Measurements from ENCODE around the gene C6orf118. TPM values are rescaled to one million over a fixed set of nuclear protein-coding genes. Genes with fewer than 3 reads are reported as not detected.

The C6orf118 gene
- total and polyA plus RNA-seq, 2 of the 13 experiments (the other 11 are each of a cell fraction or from before 2014, with no cell fraction given): not detected

DNA sequence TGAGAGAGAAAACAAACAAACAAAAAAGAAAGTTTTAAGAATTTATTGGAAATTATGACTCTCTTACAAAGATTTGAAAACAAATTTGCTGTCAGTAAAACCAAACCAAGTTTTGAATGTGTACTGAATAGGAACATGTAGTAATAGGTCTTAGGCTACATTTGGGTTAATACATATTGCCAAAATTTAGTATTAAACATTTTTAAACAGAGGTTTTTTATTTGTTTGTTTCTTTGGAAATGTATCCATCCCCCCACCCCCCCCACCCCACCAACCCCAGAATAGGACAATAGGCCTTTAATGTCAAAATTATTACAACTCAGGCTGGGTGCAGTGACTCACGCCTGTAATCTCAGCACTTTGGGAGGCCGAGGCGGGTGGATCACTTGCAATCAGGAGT, 2.5 kb downstream of the C6orf118 start:
- peaks cover 12% of the 10 kb centered on the region; the same call in 1 of the 2 replicates for H3K9me3 ChIP-seq (ENCODE audit: low read length)
- CTCF ChIA-PET (ENCODE audit: low intra/inter-chr PET ratio, low total read pairs): no interaction called here
- H3K4me3 ChIP-seq (replicated peaks in 1 of 3; ENCODE audit: insufficient read depth in 1 of 3, low read depth in 2 of 3, low read length in 3 of 3): no peak overlapping the region
- WGBS (ENCODE audit: low lambda C conversion rate): 17% methylated on average over 3 of the region's 3 CpGs
- in situ Hi-C loops (cut with HindIII; ENCODE audit: extremely low pct_ligation_motif_present, low pct_unique_long_range_greater_than_20kb) (no loop called here), intact Hi-C loops (cut with micrococcal nuclease; ENCODE audit: unreplicated experiment) (no loop called here)
- H3K27ac ChIP-seq (ENCODE audit: extremely low read length, insufficient read depth, low read length): no peak overlapping the region
- FAIRE-seq (no peak), ATAC-seq (no peak), DNase-seq (ENCODE audit: low spot score) (no peak)
- no peak for TF ChIP-seq ZBTB7A (CRISPR knock-in tag; IDR thresholded peaks at IDR 0.05)
- TF ChIP-seq HNRNPK (IDR thresholded peaks at IDR 0.05; ENCODE audit: low read depth, low read length, poor library complexity, severe bottlenecking): peak; percentile 91
- TF ChIP-seq RARG (CRISPR knock-in tag; IDR thresholded peaks at IDR 0.05; ENCODE audit: low read depth): no peak
- H4K20me1 ChIP-seq (ENCODE audit: insufficient read depth, low read length): no peaks in the 10 kb centered on the region
- BruUV-seq (replicated peaks): no TSS peak
- H3K36me3 ChIP-seq (replicated peaks in 1 of 2; ENCODE audit: control insufficient read depth in 1 of 2, insufficient read depth in 2 of 2, low read length in 2 of 2): no peaks in the 10 kb centered on the region
- POLR2A ChIA-PET: no interaction called here
- no peaks in the 10 kb centered on the region for H3K79me2 ChIP-seq (ENCODE audit: insufficient read depth, low read length)
- H3K4me1 ChIP-seq (ENCODE audit: insufficient read depth, low read length): no peaks in the 10 kb centered on the region
- H3K27me3 ChIP-seq (ENCODE audit: control insufficient read depth in 1 of 2, insufficient read depth in 2 of 2, low read length in 2 of 2): no peaks in the 10 kb centered on the region
- no peak overlapping the region for H2AFZ ChIP-seq (ENCODE audit: low read length)
- no peak overlapping the region for H3K4me2 ChIP-seq (ENCODE audit: low read depth, low read length)
- no peak overlapping the region for H3K9ac ChIP-seq (ENCODE audit: insufficient read depth, low read depth, low read length)

DNA sequence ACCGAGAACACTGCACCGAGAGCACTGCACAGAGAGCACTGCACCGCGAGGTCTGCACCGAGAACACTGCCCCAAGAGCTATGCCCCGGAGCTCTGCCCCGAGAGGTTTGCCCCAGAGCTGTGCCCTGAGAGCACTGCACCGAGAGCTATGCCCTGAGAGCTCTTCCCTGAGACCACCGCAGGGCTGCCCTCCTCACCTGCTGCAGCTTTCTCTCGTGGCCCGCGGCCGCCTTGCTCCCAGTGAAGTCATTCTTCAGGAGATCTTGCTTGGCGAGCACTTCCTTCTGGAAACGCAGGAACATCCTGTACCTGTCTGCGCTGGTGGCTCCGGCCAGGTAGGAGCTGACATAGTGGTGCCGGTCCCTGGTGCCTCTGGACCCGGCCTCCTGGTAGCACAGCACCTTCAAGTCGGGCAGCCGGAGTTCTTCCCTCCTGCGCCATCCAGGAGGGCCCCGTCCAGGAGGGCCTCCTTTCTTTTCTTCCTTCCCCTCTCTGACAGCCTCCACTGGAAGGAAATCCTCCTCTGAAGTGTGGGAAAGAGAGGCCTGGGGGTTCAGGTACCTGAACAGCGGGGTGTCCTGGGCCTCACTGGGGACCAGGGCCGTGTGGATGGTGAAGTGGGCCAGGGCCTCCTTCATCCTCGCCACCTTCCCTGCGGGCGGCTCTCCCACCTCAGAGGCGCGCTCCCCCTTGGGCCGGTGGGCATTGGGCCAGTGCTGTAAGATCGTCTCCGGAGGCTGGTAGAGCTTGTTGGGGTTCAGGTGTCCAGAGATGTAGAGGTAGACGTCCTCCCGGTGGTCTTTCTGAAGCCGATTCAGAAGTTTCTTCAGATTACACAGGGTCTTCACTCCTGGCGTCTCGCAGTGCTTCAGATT, 7.8 kb downstream of the C6orf118 start:
- Histone ChIP-seq H3K4me2 (ENCODE audit: low read depth, low read length) (no peak overlapping the region), H3K9ac (ENCODE audit: insufficient read depth, low read depth, low read length) (no peak overlapping the region), H3K27me3 (ENCODE audit: control insufficient read depth in 1 of 2, insufficient read depth in 2 of 2, low read length in 2 of 2) (no peaks in the 10 kb centered on the region), H3K36me3 (replicated peaks in 1 of 2; ENCODE audit: control insufficient read depth in 1 of 2, insufficient read depth in 2 of 2, low read length in 2 of 2) (no peaks in the 10 kb centered on the region), H3K27ac (ENCODE audit: extremely low read length, insufficient read depth, low read length) (no peak overlapping the region), H2AFZ (ENCODE audit: low read length) (no peak overlapping the region), H4K20me1 (ENCODE audit: insufficient read depth, low read length) (no peaks in the 10 kb centered on the region), H3K79me2 (ENCODE audit: insufficient read depth, low read length) (no peaks in the 10 kb centered on the region), H3K9me3 (ENCODE audit: low read length) (peaks cover 49% of the 10 kb centered on the region), H3K4me1 (ENCODE audit: insufficient read depth, low read length) (no peaks in the 10 kb centered on the region), H3K4me3 (replicated peaks in 1 of 3; ENCODE audit: insufficient read depth in 1 of 3, low read depth in 2 of 3, low read length in 3 of 3) (no peak overlapping the region)
- ATAC-seq: no peak; the same call in 2 of the 3 replicates
- in situ Hi-C loops (cut with HindIII; ENCODE audit: extremely low pct_ligation_motif_present, low pct_unique_long_range_greater_than_20kb): no loop called here
- 49% methylated on average over 30 of the region's 38 CpGs for WGBS (ENCODE audit: low lambda C conversion rate)
- TF ChIP-seq, protein P1, sequence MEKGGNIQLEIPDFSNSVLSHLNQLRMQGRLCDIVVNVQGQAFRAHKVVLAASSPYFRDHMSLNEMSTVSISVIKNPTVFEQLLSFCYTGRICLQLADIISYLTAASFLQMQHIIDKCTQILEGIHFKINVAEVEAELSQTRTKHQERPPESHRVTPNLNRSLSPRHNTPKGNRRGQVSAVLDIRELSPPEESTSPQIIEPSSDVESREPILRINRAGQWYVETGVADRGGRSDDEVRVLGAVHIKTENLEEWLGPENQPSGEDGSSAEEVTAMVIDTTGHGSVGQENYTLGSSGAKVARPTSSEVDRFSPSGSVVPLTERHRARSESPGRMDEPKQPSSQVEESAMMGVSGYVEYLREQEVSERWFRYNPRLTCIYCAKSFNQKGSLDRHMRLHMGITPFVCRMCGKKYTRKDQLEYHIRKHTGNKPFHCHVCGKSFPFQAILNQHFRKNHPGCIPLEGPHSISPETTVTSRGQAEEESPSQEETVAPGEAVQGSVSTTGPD (CRISPR knock-in tag; IDR thresholded peaks at IDR 0.05): no peak
- TF ChIP-seq NAIF1 (CRISPR knock-in tag; IDR thresholded peaks at IDR 0.05; ENCODE audit: borderline replicate concordance) (no peak), PAWR (CRISPR knock-in tag; IDR thresholded peaks at IDR 0.05; ENCODE audit: borderline replicate concordance) (no peak), HOXA5 (CRISPR knock-in tag; IDR thresholded peaks at IDR 0.05) (no peak), ZNF558 (CRISPR knock-in tag; IDR thresholded peaks at IDR 0.05; ENCODE audit: borderline replicate concordance) (no peak)
- TF ChIP-seq, protein P2, sequence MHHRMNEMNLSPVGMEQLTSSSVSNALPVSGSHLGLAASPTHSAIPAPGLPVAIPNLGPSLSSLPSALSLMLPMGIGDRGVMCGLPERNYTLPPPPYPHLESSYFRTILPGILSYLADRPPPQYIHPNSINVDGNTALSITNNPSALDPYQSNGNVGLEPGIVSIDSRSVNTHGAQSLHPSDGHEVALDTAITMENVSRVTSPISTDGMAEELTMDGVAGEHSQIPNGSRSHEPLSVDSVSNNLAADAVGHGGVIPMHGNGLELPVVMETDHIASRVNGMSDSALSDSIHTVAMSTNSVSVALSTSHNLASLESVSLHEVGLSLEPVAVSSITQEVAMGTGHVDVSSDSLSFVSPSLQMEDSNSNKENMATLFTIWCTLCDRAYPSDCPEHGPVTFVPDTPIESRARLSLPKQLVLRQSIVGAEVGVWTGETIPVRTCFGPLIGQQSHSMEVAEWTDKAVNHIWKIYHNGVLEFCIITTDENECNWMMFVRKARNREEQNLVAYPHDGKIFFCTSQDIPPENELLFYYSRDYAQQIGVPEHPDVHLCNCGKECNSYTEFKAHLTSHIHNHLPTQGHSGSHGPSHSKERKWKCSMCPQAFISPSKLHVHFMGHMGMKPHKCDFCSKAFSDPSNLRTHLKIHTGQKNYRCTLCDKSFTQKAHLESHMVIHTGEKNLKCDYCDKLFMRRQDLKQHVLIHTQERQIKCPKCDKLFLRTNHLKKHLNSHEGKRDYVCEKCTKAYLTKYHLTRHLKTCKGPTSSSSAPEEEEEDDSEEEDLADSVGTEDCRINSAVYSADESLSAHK (CRISPR knock-in tag; IDR thresholded peaks at IDR 0.05; ENCODE audit: borderline replicate concordance): no peak
- ChIA-PET POLR2A (no interaction called here), CTCF (ENCODE audit: low intra/inter-chr PET ratio, low total read pairs) (no interaction called here)
- DNase-seq (ENCODE audit: low spot score): no peak
- no peak for FAIRE-seq
- no TSS peak for BruUV-seq (replicated peaks)
- intact Hi-C loops (cut with micrococcal nuclease; ENCODE audit: unreplicated experiment): no loop called here
